NCI-H526 (cell line): Measurements from ENCODE around the gene RGS9BP.
"Not testable (repeated sequence)": the region's sequence is repeated elsewhere in the genome, so short reads cannot be mapped to it uniquely, and the experiment has no call there.

ENCODE experiments used
- DNase-seq, 2 experiments: peaks; one replicate each; lab custom pipeline; 2025; lab: John Stamatoyannopoulos, UW

The RGS9BP gene

GRCh38 chr19:32695506-32695905 is 19.9 kb downstream of the RGS9BP start:
- not testable (repeated sequence) for DNase-seq

- not testable (repeated sequence) for DNase-seq
Observed at GRCh38 chr19:32696771-32697170, 21.1 kb downstream of the RGS9BP start.

GRCh38 chr19:32700129-32700528 is 24.5 kb downstream of the RGS9BP start:
- not testable (repeated sequence) for DNase-seq

GRCh38 chr19:32702010-32702409 is 26.4 kb downstream of the RGS9BP start:
- peak in 1 of 2 experiments; percentile 54 for DNase-seq

- not testable (repeated sequence) for DNase-seq
Observed at GRCh38 chr19:32704006-32704405, 28.4 kb downstream of the RGS9BP start.

- no peak for DNase-seq
Observed at GRCh38 chr19:32708457-32708856, 32.8 kb downstream of the RGS9BP start.

GRCh38 chr19:32709032-32709431 is 33.4 kb downstream of the RGS9BP start:
- DNase-seq, result no peak

- DNase-seq, result no peak
Observed at GRCh38 chr19:32711747-32712146, 36.1 kb downstream of the RGS9BP start.

- DNase-seq, result not testable (repeated sequence)
Observed at GRCh38 chr19:32716203-32716602, 40.6 kb downstream of the RGS9BP start.

- DNase-seq, result no peak
Observed at GRCh38 chr19:32717496-32717895, 41.8 kb downstream of the RGS9BP start.

GRCh38 chr19:32718286-32718685 is 42.6 kb downstream of the RGS9BP start:
- no peak for DNase-seq

GRCh38 chr19:32719611-32720059 is 44.0 kb downstream of the RGS9BP start, which contains the start of gene TDRD12:
Gene TDRD12, plus strand, starts transcription at chr19:32719767. Its CDS starts 306 bp downstream, at chr19:32720073.
- no peak for DNase-seq

GRCh38 chr19:32720216-32720935 is 44.7 kb downstream of the RGS9BP start:
- DNase-seq, result no peak

- no peak for DNase-seq
Observed at GRCh38 chr19:32720936-32721250, 45.2 kb downstream of the RGS9BP start.
